Measurements from ENCODE around the gene JUNB. TPM values are rescaled to one million over a fixed set of nuclear protein-coding genes. Genes with fewer than 3 reads are reported as not detected.
A peak's percentile ranks its signal among the peaks of the same experiment; 100 is the strongest.

Gene JUNB
- total RNA-seq, 1 donor from 2014 or later = 5.7 TPM

GRCh38 chr19:12767150-12767549, 24.1 kb upstream of the JUNB start:
- no peak overlapping the region for H3K4me3 Mint-ChIP-seq (ENCODE audit: low read depth)
- peaks cover 18% of the 10 kb centered on the region for H3K36me3 Mint-ChIP-seq (ENCODE audit: insufficient read depth)
- no peaks in the 10 kb centered on the region for H3K9me3 Mint-ChIP-seq (ENCODE audit: low read depth)
- peaks cover 2% of the 10 kb centered on the region for H3K4me1 Mint-ChIP-seq (ENCODE audit: low read depth)
- no peak for DNase-seq (ENCODE audit: low spot score, unreplicated experiment)
- no peak for TF ChIP-seq CTCF (IDR thresholded peaks at IDR 0.05; ENCODE audit: unreplicated experiment)
- H3K27ac Mint-ChIP-seq = no peak overlapping the region
- no peaks in the 10 kb centered on the region for H3K27me3 Mint-ChIP-seq

- TF ChIP-seq CTCF (IDR thresholded peaks at IDR 0.05; ENCODE audit: unreplicated experiment) = no peak
- peaks cover 18% of the 10 kb centered on the region for H3K36me3 Mint-ChIP-seq (ENCODE audit: insufficient read depth)
- H3K27me3 Mint-ChIP-seq = no peaks in the 10 kb centered on the region
- no peak for DNase-seq (ENCODE audit: low spot score, unreplicated experiment)
- peaks cover 2% of the 10 kb centered on the region for H3K4me1 Mint-ChIP-seq (ENCODE audit: low read depth)
- H3K9me3 Mint-ChIP-seq (ENCODE audit: low read depth) = no peaks in the 10 kb centered on the region
- H3K4me3 Mint-ChIP-seq (ENCODE audit: low read depth) = no peak overlapping the region
- no peak overlapping the region for H3K27ac Mint-ChIP-seq
Observed at GRCh38 chr19:12767666-12768065, 23.6 kb upstream of the JUNB start.

GRCh38 chr19:12769689-12770088, 21.6 kb upstream of the JUNB start:
- H3K36me3 Mint-ChIP-seq (ENCODE audit: insufficient read depth) = peaks cover 18% of the 10 kb centered on the region
- no peaks in the 10 kb centered on the region for H3K9me3 Mint-ChIP-seq (ENCODE audit: low read depth)
- H3K27me3 Mint-ChIP-seq = no peaks in the 10 kb centered on the region
- H3K27ac Mint-ChIP-seq = no peak overlapping the region
- TF ChIP-seq CTCF (IDR thresholded peaks at IDR 0.05; ENCODE audit: unreplicated experiment) = peak; percentile 17
- DNase-seq (ENCODE audit: low spot score, unreplicated experiment) = no peak
- no peak overlapping the region for H3K4me3 Mint-ChIP-seq (ENCODE audit: low read depth)
- H3K4me1 Mint-ChIP-seq (ENCODE audit: low read depth) = peaks cover 6% of the 10 kb centered on the region

- Mint-ChIP-seq H3K36me3 (ENCODE audit: insufficient read depth) (peaks cover 11% of the 10 kb centered on the region), H3K27me3 (no peaks in the 10 kb centered on the region), H3K4me1 (ENCODE audit: low read depth) (peaks cover 7% of the 10 kb centered on the region), H3K27ac (no peak overlapping the region), H3K9me3 (ENCODE audit: low read depth) (no peaks in the 10 kb centered on the region), H3K4me3 (ENCODE audit: low read depth) (no peak overlapping the region)
- DNase-seq (ENCODE audit: low spot score, unreplicated experiment) = no peak
- no peak for TF ChIP-seq CTCF (IDR thresholded peaks at IDR 0.05; ENCODE audit: unreplicated experiment)
Observed at GRCh38 chr19:12770922-12771321, 20.4 kb upstream of the JUNB start.

GRCh38 chr19:12772323-12772722, 19.0 kb upstream of the JUNB start:
- H3K27ac Mint-ChIP-seq = no peak overlapping the region
- H3K4me3 Mint-ChIP-seq (ENCODE audit: low read depth) = no peak overlapping the region
- DNase-seq (ENCODE audit: low spot score, unreplicated experiment) = no peak

More at GRCh38 chr19:12772323-12772722, 19.0 kb upstream of the JUNB start:
- Mint-ChIP-seq H3K4me1 (ENCODE audit: low read depth) (peaks cover 7% of the 10 kb centered on the region), H3K27me3 (no peaks in the 10 kb centered on the region), H3K36me3 (ENCODE audit: insufficient read depth) (peaks cover 8% of the 10 kb centered on the region), H3K9me3 (ENCODE audit: low read depth) (no peaks in the 10 kb centered on the region)
- TF ChIP-seq CTCF (IDR thresholded peaks at IDR 0.05; ENCODE audit: unreplicated experiment) = no peak
